Measurements from ENCODE around the gene FBXL20. TPM values are rescaled to one million over a fixed set of nuclear protein-coding genes. Genes with fewer than 3 reads are reported as not detected.
"Not testable (repeated sequence)": the region's sequence is repeated elsewhere in the genome, so short reads cannot be mapped to it uniquely, and the experiment has no call there.

FBXL20 gene
- total RNA-seq, 1 experiment from 2014 or later, result 8.2 TPM

GRCh38 chr17:39251997-39252396, 149.4 kb downstream of the FBXL20 start:
- no peak for DNase-seq (ENCODE audit: low read depth)

- DNase-seq (ENCODE audit: low read depth), result not testable (repeated sequence)
Measured at GRCh38 chr17:39250076-39250475, 151.3 kb downstream of the FBXL20 start.

GRCh38 chr17:39246274-39246673, 155.2 kb downstream of the FBXL20 start:
- DNase-seq (ENCODE audit: low read depth), result no peak

GRCh38 chr17:39244600-39245570, 156.5 kb downstream of the FBXL20 start:
- peak; percentile 73 for DNase-seq (ENCODE audit: low read depth)

GRCh38 chr17:39244016-39244599, 157.3 kb downstream of the FBXL20 start:
- no peak for DNase-seq (ENCODE audit: low read depth)

GRCh38 chr17:39243155-39243554, 158.3 kb downstream of the FBXL20 start:
- DNase-seq (ENCODE audit: low read depth), result no peak

GRCh38 chr17:39240631-39241030, 160.8 kb downstream of the FBXL20 start:
- no peak for DNase-seq (ENCODE audit: low read depth)

GRCh38 chr17:39239640-39240314, 161.6 kb downstream of the FBXL20 start:
- DNase-seq (ENCODE audit: low read depth), result peak; percentile 35

- peak; percentile 81 for DNase-seq (ENCODE audit: low read depth)
Measured at GRCh38 chr17:39238311-39238972, 163.0 kb downstream of the FBXL20 start.

- no peak for DNase-seq (ENCODE audit: low read depth)
Measured at GRCh38 chr17:39237586-39237985, 163.8 kb downstream of the FBXL20 start.

- no peak for DNase-seq (ENCODE audit: low read depth)
Measured at GRCh38 chr17:39236981-39237441, 164.4 kb downstream of the FBXL20 start.

GRCh38 chr17:39236450-39236927, 164.9 kb downstream of the FBXL20 start:
- no peak for DNase-seq (ENCODE audit: low read depth)

- peak; percentile 62 for DNase-seq (ENCODE audit: low read depth)
Measured at GRCh38 chr17:39235555-39236449, 165.6 kb downstream of the FBXL20 start.

- peak; percentile 48 for DNase-seq (ENCODE audit: low read depth)
Measured at GRCh38 chr17:39231591-39232551, 169.6 kb downstream of the FBXL20 start.

- no peak for DNase-seq (ENCODE audit: low read depth)
Measured at GRCh38 chr17:39231091-39231561, 170.3 kb downstream of the FBXL20 start.

GRCh38 chr17:39230361-39230760, 171.1 kb downstream of the FBXL20 start:
- DNase-seq (ENCODE audit: low read depth), result no peak

GRCh38 chr17:39229274-39229913, 172.0 kb downstream of the FBXL20 start:
- DNase-seq (ENCODE audit: low read depth), result peak; percentile 66

GRCh38 chr17:39227364-39227919, 174.0 kb downstream of the FBXL20 start:
- DNase-seq (ENCODE audit: low read depth), result no peak
